Measurements from ENCODE around the gene SPPL2A.

GRCh38 chr15:50676799-50677483, 88.6 kb downstream of the SPPL2A start:
- TF ChIP-seq CTCF (optimal IDR thresholded peaks at IDR 0.05 in 1 of 3, IDR thresholded peaks at IDR 0.05 in 1 of 3, conservative IDR thresholded peaks at IDR 0.05 in 1 of 3; ENCODE audit: extremely low read depth in 1 of 3, insufficient read depth in 2 of 3, low read length in 3 of 3): no peak
- no peak for TF ChIP-seq EZH2 (IDR thresholded peaks at IDR 0.05; ENCODE audit: low read length)

Measured in keratinocyte (primary cell).